PC-3 (cell line): Measurements from ENCODE around the gene BCAS3. TPM values are rescaled to one million over a fixed set of nuclear protein-coding genes. Genes with fewer than 3 reads are reported as not detected.

Experiments
- ATAC-seq: fragments of 200-7000 bp; cut with Tn5 transposase; 2 replicates; pipeline ENCODE4 v1.9.1; 2020; ENCODE audit warnings: mild to moderate bottlenecking, moderate library complexity
- BruUV-seq: library from RNA; stranded (reverse); fragments of 400-500 nt; replicated peaks from 2 replicates; lab custom pipeline; 2021; lab: Mats Ljungman, UMichigan
- CTCF ChIA-PET: fragments of 300-600 bp; sonication (Branson Sonifier 250); formaldehyde crosslinking; loops from one replicate; lab custom pipeline; 2022; ENCODE audit warnings: antibody characterized with exemption; lab: Charles Lee
- POLR2A ChIA-PET: fragments of 300-600 bp; sonication (Branson Sonifier 250); formaldehyde crosslinking; loops from one replicate; lab custom pipeline; 2022; ENCODE audit warnings: antibody characterized with exemption; ENCODE audit not compliant: unreplicated experiment; lab: Charles Lee
- DNase-seq: peaks from one replicate; pipeline ENCODE4 v3.0.0-alpha.2; 2015
- H2AFZ ChIP-seq: fragments of 300-600 bp; sonication (generic); 2 replicates; pipeline ENCODE4 v1.6.0; 2016; ENCODE audit warnings: antibody characterized with exemption, low read length
- H3F3A ChIP-seq: fragments of 300-600 bp; sonication (generic); one replicate; pipeline ENCODE4 v1.6.0; 2017; ENCODE audit warnings: antibody characterized with exemption, low read length, control low read depth, mild to moderate bottlenecking; ENCODE audit not compliant: unreplicated experiment
- H3K27ac ChIP-seq: fragments of 300-600 bp; sonication (generic); 2 replicates; pipeline ENCODE4 v1.5.1; 2016; ENCODE audit warnings: mild to moderate bottlenecking, low read length
- H3K27me3 ChIP-seq: fragments of 300-600 bp; sonication (generic); 2 replicates; pipeline ENCODE4 v1.6.1; 2016; ENCODE audit warnings: low read length, mixed read lengths
- H3K36me3 ChIP-seq: fragments of 300-600 bp; sonication (generic); 2 replicates; pipeline ENCODE4 v1.6.1; 2016; ENCODE audit warnings: low read depth, mixed run types, low read length, mixed read lengths
- H3K4me1 ChIP-seq: fragments of 300-600 bp; sonication (generic); 2 replicates; pipeline ENCODE4 v1.5.1; 2016; ENCODE audit warnings: low read length; ENCODE audit not compliant: insufficient read depth
- H3K4me2 ChIP-seq: fragments of 300-600 bp; sonication (generic); 2 replicates; pipeline ENCODE4 v1.6.0; 2016; ENCODE audit warnings: low read length
- H3K4me3 ChIP-seq: fragments of 300-600 bp; sonication (generic); 2 replicates; pipeline ENCODE4 v1.5.1; 2016; ENCODE audit warnings: mild to moderate bottlenecking, low read length, mixed read lengths
- H3K79me2 ChIP-seq: fragments of 300-600 bp; sonication (generic); 2 replicates; pipeline ENCODE4 v1.6.1; 2017; ENCODE audit warnings: low read length, mixed read lengths
- H3K9ac ChIP-seq: fragments of 300-600 bp; sonication (generic); 2 replicates; pipeline ENCODE4 v1.6.0; 2016; ENCODE audit warnings: mild to moderate bottlenecking, low read length
- H3K9me2 ChIP-seq: fragments of 300-600 bp; sonication (generic); replicated peaks from 2 replicates; pipeline ENCODE4 v1.6.1; 2016; ENCODE audit warnings: mixed run types, low read length, mixed read lengths
- H3K9me3 ChIP-seq: fragments of 300-600 bp; sonication (generic); 2 replicates; pipeline ENCODE4 v1.6.1; 2016; ENCODE audit warnings: low read length, mixed read lengths
- H4K20me1 ChIP-seq: fragments of 300-600 bp; sonication (generic); 2 replicates; pipeline ENCODE4 v1.6.1; 2016; ENCODE audit warnings: low read length, mixed read lengths
- EZH2 ChIP-seq: fragments of 300-600 bp; sonication (generic); IDR thresholded peaks from one replicate; pipeline ENCODE4 v1.6.1; 2017; ENCODE audit warnings: antibody characterized with exemption, mild to moderate bottlenecking, low read length; ENCODE audit not compliant: unreplicated experiment
- EZH2phosphoT487 ChIP-seq: fragments of 300-600 bp; sonication (generic); IDR thresholded peaks from 2 replicates; pipeline ENCODE4 v1.6.1; 2018; ENCODE audit warnings: mild to moderate bottlenecking, antibody characterized with exemption, low read length, borderline replicate concordance
- intact Hi-C: fragments of 100-400 bp; cut with micrococcal nuclease; formaldehyde crosslinking; loops from 2 replicates; pipeline ENCODE4 v1.9.0; 2023
- total RNA-seq: library from RNA; depleted of rRNA; stranded (reverse); fragments of >200 nt; gene quantifications from 2 replicates; pipeline ENCODE4 v1.2.3, GENCODE V29; 2014
- TF ChIP-seq, protein P1 (sequence below): fragments of 300-600 bp; sonication (generic); conservative IDR thresholded peaks from 2 replicates; pipeline ENCODE4 v1.5.1; 2017; ENCODE audit warnings: antibody characterized with exemption, low read depth, mild to moderate bottlenecking, low read length

BCAS3 gene
- total RNA-seq, 1 experiment from 2014 or later: 25.9 TPM

DNA sequence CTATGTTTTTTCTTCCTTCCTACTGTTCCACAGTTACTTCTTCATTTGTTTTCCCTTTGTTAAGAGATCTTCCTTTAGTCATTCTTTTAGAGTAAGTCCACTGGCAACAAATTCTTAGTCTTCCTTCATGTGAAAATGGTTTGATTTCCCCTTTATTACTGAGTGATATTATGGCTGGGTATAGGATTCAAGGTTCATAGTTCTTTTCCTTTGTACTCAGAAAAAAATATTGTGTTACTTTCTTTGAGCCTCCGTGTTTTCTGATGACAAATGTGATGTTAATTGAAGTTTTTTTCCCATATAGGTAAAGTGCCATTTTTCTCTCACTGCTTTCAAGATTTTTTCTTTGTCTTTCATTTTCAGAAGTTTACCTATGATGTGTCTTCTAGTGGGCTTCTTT is 438.9 kb downstream of the BCAS3 start:
- Histone ChIP-seq H3K36me3 (no peaks in the 10 kb centered on the region), H3F3A (no peaks in the 10 kb centered on the region), H3K27ac (no peak overlapping the region), H3K79me2 (no peaks in the 10 kb centered on the region), H4K20me1 (no peaks in the 10 kb centered on the region), H3K9me2 (no peaks in the 10 kb centered on the region), H3K27me3 (no peaks in the 10 kb centered on the region), H3K9ac (no peak overlapping the region), H3K4me3 (no peak overlapping the region), H2AFZ (no peak overlapping the region), H3K4me2 (no peak overlapping the region), H3K9me3 (no peaks in the 10 kb centered on the region), H3K4me1 (no peaks in the 10 kb centered on the region)
- BruUV-seq: no TSS peak
- no peak for DNase-seq
- no peak for ATAC-seq
- intact Hi-C loops: no loop called here
- ChIA-PET CTCF (no interaction called here), POLR2A (no interaction called here)
- TF ChIP-seq, protein P1, sequence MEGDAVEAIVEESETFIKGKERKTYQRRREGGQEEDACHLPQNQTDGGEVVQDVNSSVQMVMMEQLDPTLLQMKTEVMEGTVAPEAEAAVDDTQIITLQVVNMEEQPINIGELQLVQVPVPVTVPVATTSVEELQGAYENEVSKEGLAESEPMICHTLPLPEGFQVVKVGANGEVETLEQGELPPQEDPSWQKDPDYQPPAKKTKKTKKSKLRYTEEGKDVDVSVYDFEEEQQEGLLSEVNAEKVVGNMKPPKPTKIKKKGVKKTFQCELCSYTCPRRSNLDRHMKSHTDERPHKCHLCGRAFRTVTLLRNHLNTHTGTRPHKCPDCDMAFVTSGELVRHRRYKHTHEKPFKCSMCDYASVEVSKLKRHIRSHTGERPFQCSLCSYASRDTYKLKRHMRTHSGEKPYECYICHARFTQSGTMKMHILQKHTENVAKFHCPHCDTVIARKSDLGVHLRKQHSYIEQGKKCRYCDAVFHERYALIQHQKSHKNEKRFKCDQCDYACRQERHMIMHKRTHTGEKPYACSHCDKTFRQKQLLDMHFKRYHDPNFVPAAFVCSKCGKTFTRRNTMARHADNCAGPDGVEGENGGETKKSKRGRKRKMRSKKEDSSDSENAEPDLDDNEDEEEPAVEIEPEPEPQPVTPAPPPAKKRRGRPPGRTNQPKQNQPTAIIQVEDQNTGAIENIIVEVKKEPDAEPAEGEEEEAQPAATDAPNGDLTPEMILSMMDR: no peak
- TF ChIP-seq EZH2phosphoT487 (no peak), EZH2 (no peak)

DNA sequence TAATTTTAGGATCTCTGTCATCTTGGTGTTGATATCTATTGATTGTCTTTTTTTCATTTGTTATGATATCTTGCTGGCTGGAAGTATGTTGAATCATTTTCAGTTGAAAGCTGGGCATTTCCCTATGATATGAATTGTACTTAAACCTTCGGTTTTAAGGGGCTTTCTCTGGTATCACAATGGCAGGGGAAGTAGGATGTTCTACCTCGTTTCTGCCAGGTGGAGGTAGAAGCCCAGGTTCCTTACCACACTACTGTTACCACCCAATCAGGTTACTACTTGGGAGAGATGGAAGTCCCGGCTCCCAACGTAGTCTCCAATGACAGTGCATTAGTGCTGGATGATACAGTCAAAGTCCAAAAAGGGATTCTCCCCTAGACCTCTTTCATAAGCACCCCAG is 440.3 kb downstream of the BCAS3 start:
- intact Hi-C loops: no loop called here
- H4K20me1 ChIP-seq: no peaks in the 10 kb centered on the region
- TF ChIP-seq, protein P1: no peak
- no peak for TF ChIP-seq EZH2phosphoT487
- TF ChIP-seq EZH2: no peak
- H3K36me3 ChIP-seq: no peaks in the 10 kb centered on the region
- no peaks in the 10 kb centered on the region for H3K9me2 ChIP-seq
- H3K79me2 ChIP-seq: no peaks in the 10 kb centered on the region
- ChIA-PET CTCF (no interaction called here), POLR2A (no interaction called here)
- no peak overlapping the region for H3K27ac ChIP-seq
- BruUV-seq: no TSS peak
- no peak overlapping the region for H3K9ac ChIP-seq
- H3K4me3 ChIP-seq: no peak overlapping the region
- ATAC-seq: no peak
- no peaks in the 10 kb centered on the region for H3K27me3 ChIP-seq
- no peaks in the 10 kb centered on the region for H3F3A ChIP-seq
- H3K4me1 ChIP-seq: no peaks in the 10 kb centered on the region
- no peak overlapping the region for H2AFZ ChIP-seq
- DNase-seq: no peak
- H3K9me3 ChIP-seq: no peaks in the 10 kb centered on the region
- H3K4me2 ChIP-seq: no peak overlapping the region

DNA sequence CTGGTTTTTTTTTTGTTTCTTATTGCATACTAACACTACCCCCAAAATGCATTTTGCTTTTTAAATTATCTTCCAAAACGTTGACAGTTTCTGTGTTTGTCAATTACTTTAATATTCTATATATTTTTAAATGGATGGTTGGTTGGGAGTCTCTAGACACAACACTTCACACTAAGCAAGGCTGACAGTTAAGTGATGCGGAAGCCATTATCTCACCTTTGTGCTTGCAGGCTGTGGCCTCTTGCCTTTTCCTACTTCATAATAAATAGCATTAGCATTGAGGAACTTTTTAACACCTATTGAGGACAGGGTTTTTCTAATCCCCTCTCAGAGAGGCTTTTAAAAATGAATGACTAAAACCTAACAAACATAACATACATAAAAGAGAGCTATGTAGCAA is 441.2 kb downstream of the BCAS3 start:
- no peaks in the 10 kb centered on the region for H4K20me1 ChIP-seq
- ChIA-PET POLR2A (no interaction called here), CTCF (no interaction called here)
- no peak overlapping the region for H3K27ac ChIP-seq
- BruUV-seq: no TSS peak
- TF ChIP-seq, protein P1: no peak
- TF ChIP-seq EZH2 (no peak), EZH2phosphoT487 (no peak)
- DNase-seq: no peak
- H3K27me3 ChIP-seq: no peaks in the 10 kb centered on the region
- no peaks in the 10 kb centered on the region for H3K36me3 ChIP-seq
- no peak overlapping the region for H3K4me3 ChIP-seq
- H3K4me1 ChIP-seq: no peaks in the 10 kb centered on the region
- ATAC-seq: no peak
- no peak overlapping the region for H2AFZ ChIP-seq
- no peak overlapping the region for H3K9ac ChIP-seq
- H3K4me2 ChIP-seq: no peak overlapping the region
- H3F3A ChIP-seq: no peaks in the 10 kb centered on the region
- H3K9me2 ChIP-seq: no peaks in the 10 kb centered on the region
- H3K79me2 ChIP-seq: no peaks in the 10 kb centered on the region
- intact Hi-C loops: no loop called here
- H3K9me3 ChIP-seq: no peaks in the 10 kb centered on the region
